GM19452 (cell line): ENCODE results near the gene RPL18.
"Not testable (repeated sequence)": the region's sequence is repeated elsewhere in the genome, so short reads cannot be mapped to it uniquely, and the experiment has no call there.

Experiments used
- ATAC-seq: cut with Tn5 transposase; IDR thresholded peaks from one replicate; pipeline ENCODE4 v1.9.1; 2021; ENCODE audit not compliant: unreplicated experiment

Gene RPL18

DNA sequence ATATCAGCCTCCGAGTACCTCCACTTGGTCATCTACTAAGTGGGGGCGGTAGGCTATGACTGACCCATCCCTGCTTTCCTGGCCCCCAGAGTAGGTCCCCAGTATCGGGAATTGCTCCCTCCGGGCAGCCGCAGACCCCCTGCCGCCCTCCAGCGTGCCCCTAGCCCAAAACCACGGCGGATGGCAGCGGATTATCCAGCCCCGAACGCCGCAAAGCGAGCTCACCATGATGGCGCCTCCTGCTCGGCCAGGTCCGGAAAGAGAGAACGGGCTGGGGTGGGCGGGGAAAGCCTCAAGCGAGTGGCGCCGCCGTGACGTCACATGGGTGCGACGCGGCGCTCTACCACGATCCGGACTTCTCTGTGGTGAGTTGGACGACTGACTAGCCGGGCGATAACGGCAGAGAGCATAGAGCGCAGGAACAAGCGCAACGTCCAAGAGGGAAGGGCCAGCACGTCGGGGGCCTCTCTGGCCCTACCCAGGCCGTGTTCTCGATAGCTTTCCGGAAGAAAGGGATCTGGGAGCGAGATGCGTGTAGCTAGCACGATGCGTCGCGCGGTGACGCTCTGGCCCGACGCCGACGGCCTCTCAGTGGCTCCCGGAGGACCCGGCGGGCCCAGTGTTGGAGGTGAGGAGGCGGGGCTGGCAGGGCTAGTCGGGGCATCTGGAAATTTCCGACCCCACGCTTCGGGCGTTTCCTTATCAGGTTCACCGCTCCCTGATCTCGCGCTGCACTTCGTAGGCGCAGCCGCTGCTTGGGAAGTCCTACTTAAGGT is at the start of gene RPL18, which contains the start of gene SPHK2:
Gene RPL18, minus strand, starts transcription at position 263 of the 776 bp plus-strand sequence. Its CDS starts 35 bp downstream, at position 228.
Gene SPHK2, plus strand, starts transcription at position 591 of the 776 bp plus-strand sequence. CDS start 1,009 bp downstream, outside the sequence.
- ATAC-seq = peak; percentile 86

DNA sequence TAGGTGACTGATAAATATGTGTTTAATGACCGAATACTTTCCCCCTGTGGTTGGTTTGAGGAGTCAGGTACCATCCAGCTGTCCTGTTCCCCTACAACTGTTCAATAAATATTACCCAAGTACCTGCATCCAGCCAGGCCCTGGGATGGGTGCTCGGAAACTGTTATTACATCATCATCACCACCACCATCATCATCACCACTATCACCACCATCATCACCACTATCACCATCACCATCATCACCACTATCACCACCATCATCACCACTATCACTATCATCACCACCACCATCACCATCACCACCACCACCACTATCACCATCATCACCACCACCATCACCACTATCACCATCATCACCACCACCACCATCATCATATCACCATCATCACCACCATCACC is 49.8 kb upstream of the RPL18 start:
- ATAC-seq = no peak

DNA sequence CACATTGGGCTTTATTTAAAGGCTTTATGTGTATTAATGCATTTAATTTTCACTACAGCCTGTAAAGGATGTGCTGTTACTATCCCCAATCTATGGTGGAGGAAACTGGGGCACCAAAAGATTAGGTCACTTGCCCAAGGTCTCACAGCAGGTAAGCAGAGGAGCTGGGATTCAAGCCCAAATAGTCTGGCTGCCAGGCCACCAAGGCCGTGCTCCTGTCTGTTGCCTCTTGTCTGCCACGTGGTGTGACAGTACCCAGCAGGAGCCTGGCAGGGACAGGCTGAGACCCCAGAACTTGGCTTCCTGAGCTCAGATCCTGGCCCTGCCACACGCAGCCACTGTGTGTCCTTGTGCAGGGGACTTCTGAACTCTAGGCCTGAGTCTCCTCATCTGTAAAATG is 49.4 kb upstream of the RPL18 start:
- ATAC-seq = no peak

DNA sequence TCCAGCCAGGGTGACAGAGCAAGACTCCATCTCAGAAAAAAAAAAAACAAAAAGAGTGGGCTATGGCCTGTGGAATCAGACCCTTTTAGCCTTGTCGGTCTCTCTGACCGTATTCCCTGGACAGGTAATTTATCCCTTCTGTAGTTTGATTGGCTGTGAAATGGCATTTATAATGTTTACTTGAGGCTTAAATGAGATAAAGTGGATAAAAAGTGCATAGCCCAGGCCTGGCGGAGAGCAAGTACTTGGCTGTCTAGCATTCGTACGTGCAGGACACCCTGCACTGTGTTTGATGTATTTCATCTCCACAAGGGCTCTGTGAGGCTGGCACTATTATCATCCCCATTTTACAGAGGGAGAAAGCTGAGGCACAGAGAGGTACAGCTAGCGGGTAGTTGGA is 46.8 kb upstream of the RPL18 start:
- ATAC-seq = no peak

DNA sequence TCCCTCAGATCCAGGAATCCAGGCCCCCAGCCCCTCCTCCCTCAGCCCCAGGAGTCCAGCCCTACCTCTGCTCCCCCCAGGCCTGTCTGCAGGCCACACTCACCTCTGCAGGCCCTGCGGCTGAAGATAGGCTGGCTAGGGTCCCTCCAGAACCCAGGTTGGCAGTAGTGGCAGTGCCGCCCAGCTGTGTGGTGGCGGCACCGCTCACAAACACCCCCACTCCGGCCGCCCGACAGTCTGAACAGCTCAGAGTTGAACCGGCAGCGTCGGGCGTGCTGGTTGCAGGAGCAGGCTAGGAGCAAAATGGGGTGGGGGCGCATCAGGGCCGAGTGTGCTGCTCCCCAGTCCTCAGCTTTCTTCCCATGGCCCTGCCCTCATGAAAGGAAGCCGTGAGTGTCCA is 45.5 kb upstream of the RPL18 start:
- ATAC-seq = no peak

DNA sequence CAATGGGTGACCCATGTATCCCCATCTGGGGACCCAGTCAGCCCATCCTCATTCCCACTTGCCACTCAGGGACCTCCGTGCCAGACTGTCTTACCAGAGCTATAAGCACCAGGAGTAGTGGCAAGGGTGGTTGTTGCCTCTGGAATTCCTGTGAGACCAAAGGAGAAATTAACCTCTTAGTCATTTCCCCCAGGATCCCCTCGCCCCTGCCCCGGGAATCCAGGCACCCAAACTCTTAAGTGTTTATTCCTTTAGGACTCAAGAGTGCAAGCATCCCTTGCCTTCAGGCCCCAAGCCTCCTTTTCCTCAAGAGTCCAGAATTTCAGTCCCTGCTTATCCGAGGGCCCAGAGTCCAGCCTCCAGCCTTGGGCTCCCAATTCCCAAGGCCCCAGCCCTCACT is 44.7 kb upstream of the RPL18 start:
- no peak for ATAC-seq

DNA sequence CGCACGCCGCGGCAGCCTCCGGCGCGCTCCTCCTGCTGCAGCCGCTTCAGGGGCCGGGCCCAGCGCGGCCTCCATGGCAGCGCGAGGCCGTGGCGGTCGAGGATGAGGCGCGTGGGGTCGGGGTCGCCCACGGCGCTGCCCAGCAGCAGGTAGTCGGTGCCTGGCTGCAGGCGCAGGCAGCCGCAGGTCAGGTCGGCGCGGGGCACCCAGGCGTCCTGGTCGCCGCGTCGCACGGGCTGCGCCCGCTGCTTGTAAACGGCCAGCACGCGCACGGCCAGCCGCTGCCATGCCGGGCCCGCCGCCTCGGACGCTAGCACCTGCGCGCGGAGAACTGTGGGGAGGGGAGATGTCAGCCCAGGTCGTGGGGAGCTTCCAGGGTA is 42.7 kb upstream of the RPL18 start:
- ATAC-seq = no peak

DNA sequence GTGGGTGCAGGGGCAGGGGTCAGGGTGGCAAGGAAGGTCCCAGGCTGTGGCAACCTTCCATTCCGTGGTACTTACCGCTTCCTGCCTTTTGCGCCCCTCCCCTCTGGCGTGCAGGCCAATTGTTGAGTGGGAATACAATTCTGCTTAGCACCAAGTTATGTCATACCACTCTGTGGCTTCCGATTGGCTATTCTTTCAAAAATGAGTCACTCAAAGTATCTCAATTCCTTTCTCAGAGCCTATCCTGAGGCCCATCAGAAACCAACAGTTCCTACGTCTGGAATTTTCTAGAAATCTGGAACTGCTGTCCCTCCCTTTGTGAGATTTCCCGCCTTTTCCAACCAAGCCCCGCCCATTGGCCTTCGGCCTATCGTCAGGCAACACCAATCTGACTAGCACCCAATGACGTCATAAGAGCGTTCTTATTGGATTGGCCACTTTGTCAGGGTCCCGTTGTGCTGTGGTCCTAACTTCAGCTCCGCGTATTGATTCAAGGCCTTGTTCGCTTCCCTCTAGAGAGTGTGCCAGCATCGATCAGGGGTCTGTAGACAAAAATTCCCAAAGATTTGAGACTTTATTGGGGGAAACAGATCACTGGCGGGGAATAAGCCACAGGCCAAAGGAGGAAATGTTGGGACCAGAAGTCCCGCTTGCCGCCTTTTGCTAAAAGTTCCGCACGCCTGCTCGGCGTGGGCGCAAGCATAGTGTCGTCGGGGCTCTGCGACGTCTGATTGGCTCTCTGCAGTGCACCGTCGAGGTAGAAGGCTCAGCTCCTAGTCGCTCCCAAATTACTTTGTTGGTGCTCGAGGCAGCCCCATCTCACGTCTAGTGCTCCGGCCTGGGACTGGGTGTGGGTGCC is 42.1 kb upstream of the RPL18 start:
- peak; percentile 83 for ATAC-seq

DNA sequence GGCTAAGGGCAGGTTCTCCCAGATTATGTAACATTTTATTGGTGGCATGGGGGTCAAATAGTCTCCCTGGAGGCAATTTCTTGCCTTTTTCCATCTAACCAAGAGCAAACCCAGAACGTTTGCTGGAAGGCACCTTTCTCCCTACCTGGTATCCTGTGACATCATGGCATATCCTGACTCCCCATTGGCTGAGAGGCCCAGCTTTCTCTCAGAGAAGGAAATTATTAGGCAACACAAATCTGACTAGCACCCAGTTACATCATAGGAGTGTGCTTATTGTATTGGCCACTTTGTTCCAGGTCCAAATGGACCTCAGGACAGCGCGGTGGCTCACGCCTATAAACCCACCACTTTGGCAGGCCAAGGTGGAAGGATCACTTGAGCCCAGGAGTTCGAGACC is 40.8 kb upstream of the RPL18 start:
- no peak for ATAC-seq

DNA sequence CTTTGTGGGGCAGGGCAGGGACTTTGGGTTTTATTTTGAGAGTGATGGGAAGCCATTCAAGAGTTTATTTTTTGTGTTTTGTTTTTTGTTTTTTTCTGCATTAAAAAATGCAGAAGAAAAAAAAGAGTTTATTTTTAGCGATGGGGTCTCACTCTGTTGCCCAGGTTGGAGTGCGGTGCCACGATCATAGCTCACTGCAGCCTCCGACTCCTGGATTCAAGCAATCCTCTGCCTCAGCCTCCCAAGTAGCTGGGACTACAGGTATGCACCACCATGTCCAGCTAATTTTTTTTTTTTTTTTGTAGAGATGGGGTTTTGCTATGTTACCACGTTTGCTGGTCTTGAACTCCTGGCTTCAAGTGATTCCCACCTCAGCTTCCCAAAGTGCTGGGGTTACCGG is 39.5 kb upstream of the RPL18 start:
- ATAC-seq = no peak

DNA sequence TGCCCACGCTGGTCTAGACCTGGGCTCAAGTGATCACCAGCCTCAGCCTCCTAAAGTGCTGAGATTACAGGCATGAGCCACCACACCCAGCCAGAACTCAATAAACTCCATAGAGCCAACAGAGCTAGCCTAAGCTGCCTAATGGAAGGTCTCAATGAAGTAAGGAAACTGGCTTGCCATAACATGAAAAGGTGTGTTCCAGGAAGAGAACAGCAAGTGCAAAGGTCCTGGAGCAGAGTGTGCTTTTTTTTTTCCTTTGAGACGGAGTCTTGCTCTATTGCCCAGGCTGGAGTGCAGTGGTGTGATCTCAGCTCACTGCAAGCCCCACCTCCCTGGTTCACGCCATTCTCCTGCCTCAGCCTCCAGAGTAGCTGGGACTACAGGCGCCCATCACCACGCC is 38.9 kb upstream of the RPL18 start:
- ATAC-seq = not testable (repeated sequence)

DNA sequence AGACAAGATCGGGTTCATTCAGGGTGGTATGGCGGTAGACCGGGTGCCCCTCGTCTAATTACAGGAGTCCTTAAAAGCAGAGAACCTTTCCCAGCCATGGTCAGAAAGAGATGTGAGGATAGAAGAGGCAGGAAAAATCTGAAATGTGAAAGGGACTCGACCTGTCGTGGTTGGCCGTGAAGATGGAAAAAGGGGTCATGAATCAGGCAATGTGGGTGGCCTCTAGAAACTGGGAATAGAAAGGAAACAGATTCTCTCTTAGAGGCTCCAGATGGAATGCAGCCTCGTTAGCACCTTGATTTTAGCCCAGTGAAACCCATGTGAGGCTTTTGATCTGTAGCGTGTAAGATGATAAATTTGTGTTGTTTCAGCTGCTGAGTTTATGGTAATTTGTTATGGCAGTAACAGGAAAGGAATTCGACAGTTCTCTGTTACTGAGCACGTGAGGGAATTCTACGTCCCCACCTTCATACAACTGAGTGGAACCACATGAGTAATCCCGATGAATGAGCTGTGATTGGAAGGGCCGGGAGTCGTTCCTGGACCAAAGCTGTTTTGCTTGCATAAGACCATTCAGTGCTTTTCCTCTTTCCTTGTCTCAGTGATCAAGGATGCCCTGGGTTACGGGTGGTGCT is 38.0 kb upstream of the RPL18 start:
- no peak for ATAC-seq

DNA sequence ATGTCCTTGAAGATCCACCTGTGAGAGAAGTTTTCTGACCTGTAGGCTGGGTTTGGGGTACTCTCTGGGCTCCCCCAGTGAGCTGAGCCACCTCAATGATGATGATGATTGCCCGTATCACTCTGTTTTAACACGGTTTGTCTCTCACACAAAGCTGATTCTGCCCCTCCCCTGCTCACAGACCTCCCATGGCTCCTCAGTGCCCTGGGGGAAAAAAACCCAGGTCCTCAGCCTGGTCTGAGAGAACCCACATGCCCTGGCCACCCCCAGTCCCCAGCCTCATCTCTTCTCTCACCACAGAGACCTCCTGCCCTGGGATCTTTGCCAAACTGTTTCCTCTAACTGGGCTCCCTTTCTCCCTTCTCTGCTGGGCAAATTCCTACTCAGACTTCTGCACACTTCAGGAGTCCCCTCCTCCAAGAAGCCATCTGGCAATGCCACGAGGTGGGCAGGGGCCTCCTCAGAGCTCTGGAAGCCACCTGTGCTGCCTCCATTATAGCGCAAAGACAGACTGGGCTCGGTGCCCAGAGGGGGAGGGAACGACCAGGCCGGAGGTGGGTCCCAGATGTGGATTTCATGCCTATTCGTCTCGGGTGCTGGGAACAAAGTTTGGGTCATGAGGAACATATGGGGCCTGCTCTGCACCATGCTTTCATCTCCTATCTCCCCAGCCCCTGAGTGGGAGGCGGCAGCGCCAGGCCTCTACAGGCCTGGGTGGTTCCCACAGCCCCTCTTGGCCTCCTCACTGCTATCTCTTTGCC is 35.5 kb upstream of the RPL18 start:
- no peak for ATAC-seq

DNA sequence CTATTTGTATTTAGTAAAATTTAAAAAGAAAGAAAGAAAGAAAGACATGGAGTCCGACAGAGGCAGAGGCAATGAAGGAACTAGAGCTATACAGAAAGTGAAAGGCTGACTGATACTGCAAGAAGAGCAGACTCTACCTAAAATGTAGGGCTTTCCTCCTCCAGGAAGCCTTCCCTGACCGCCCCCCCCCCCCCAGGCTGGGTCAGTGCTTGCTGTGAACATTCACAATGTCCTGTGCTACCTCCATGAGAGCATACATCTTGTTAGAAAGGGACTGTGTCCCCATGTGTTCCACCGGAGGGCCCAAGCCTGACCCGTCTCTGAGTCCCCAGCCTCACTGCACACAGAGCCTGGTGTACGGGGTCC is 32.7 kb upstream of the RPL18 start:
- ATAC-seq = no peak

DNA sequence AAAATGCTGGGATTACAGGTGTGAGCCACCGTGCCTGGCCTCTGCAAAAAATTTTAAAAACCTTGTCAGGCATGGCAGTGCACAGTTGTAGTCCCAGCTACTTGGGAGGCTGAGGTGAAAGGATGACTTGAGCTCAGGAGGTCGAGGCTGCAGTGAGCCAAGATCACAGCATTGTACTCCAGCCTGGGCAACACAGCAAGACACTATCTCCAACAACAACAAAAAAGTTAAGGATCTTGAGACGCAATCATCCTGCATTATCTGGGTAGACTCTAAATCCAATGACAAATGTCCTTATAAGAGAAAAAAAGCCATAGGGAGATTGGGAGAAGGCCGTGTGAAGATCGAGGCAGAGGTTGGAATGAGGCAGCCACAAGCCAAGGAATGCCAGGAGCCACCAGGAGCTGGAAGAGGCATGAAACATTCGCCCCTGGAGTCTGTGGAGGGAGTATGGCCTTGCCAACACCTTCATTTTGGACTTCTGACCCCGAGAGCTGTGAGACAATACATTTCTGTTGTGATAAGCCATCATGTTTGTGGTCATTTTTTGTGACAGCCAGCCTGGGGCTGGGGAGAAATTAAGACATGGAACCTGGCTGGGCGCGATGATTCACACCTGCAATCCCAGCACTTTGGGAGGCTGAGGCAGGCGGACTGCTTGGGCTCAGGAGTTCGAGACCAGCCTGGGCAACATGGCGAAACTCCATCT is 32.1 kb upstream of the RPL18 start:
- ATAC-seq = no peak

DNA sequence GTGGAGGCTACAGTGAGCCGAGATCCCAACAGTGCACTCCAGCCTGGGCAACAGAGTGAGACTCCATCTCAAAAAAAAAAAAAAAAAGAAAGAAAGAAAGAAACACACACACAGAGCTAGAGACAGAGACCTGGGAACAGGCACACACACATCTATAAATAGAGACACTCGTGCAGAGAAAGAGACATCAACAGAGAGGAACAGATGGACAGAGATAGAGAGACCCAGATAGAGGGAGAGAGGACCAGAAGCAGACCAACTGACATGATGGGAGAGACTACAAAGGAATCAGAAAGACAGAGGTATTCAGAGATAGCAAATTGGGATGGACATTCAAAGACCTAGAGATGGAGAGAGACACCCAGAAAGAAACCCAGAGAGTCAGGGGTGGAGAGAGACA is 29.2 kb upstream of the RPL18 start:
- ATAC-seq = no peak

DNA sequence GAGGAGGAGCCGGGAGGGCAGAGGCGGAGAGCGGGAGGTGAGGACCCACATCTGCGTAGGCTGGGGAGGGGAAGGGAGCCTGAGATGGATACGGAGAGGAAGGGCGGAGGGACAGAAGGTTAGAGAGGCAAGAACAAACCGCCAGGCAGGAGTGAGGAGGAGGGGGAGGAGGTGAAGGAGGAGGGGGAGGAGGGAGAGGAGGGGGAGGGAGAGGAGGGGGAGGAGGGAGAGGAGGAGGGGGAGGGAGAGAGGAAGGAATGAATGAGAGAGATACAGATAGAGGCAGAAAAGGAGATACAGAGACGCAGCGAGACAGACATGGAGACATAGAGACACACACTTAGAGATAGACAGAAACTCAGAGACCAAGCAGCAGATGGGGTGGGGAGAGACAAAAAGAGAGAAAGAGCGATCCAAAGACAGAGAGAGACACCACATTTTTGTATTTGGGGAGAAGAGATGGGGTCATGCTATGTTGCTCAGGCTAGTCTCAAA is 27.8 kb upstream of the RPL18 start:
- ATAC-seq = no peak

DNA sequence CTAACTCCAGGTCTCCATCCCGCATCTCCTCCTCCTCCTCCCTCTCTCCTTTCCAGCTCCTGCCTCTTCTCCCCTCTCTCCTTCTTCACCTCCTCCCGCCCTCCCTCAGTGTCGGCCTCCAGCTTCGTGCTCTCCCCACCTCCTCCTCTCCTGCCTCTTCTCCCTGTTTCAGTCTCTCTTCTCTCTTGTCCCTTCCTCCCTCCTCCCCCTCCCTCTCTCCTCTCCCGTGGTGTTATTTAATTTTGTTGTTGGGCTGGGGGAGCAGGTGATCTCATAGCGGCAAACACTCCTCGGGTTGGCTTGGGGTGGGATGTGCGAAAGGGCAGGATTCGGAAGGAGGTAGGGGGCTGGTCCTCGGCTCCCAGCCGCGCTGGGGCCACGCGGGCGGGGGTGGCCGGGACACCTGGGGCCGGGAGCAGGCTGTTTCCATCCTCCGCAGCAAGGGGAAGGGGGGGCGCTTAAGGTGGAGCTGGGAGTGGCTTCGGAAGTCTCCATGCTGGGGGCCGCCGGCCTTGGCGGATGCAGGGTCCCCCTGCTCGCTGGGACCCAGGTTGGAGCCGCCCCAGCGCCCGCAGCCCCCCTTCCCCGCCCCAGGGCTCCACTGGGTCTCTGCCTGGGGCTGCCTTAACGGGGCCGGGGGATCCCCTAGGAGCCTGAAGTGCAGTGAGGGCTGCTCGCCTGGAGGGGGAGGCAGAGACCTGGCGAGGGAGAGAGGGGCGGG is 27.2 kb upstream of the RPL18 start, which contains the start of gene CA11:
Gene CA11, minus strand, starts transcription at position 187 of the 721 bp plus-strand sequence. CDS start 555 bp downstream, outside the sequence.
- ATAC-seq = peak; percentile 63

DNA sequence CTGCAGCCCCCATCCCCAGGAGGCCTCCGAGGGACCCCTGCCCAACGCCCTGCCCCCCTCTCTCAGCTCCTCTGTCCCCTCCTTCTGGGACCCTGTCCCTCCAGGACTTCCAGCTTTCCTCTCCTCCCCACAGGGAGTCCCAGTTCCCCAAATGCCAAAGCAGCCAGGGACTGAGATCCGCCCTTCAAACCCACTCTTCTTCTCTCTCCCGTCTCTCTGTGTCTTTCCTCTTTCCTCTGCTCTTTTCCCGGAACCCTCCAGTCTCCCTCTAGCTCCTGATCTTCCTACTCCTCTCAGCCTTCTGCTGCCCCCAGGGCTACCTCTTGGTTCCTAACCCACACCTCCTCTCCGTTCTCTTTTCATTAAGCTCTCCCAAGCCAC is 26.6 kb upstream of the RPL18 start:
- no peak for ATAC-seq
